ENCODE results near the gene ZNF584. TPM values are rescaled to one million over a fixed set of nuclear protein-coding genes. Genes with fewer than 3 reads are reported as not detected.
A peak's percentile ranks its signal among the peaks of the same experiment; 100 is the strongest.
"Not testable (repeated sequence)": the region's sequence is repeated elsewhere in the genome, so short reads cannot be mapped to it uniquely, and the experiment has no call there.

ZNF584 gene
- total RNA-seq, result 1.3 TPM

- Histone ChIP-seq H3K27me3 (ENCODE audit: insufficient read depth, low read length) (no peaks in the 10 kb centered on the region), H3K9me3 (ENCODE audit: low read depth, low read length) (no peaks in the 10 kb centered on the region), H3K4me1 (ENCODE audit: insufficient read depth, low read length) (peaks cover 22% of the 10 kb centered on the region), H3K4me3 (ENCODE audit: low read length) (peak within 1 kb of the TSS; percentile 76)
Observed at GRCh38 chr19:58408152-58409009, at the start of gene ZNF584. Gene ZNF584, plus strand, starts transcription at chr19:58408649. Its CDS starts 499 bp downstream, at chr19:58409148.

DNA sequence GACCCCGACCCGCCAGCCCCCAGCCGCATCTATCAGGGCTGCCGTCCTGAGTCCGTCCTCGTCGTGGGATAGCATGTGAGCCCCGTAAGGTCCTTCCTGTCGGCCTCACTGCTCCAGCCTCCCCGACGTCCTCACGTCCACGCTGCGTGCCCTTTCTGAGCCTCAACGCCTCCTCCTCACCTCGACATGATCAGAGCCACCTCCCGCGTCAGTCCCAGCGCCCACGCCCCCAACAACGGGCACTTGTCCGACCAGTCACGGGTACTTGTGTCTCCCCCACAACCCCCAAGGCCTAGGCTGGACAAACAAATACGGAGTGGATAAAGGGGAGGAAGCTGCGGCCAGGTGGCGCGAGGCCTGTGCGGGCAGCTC lies 46.6 kb upstream of the ZNF584 start:
- peaks cover 31% of the 10 kb centered on the region for H3K4me1 ChIP-seq (ENCODE audit: insufficient read depth, low read length)
- H3K4me3 ChIP-seq (ENCODE audit: low read length), result peak overlapping the region; percentile 73
- peaks cover 2% of the 10 kb centered on the region for H3K27me3 ChIP-seq (ENCODE audit: insufficient read depth, low read length)
- no peaks in the 10 kb centered on the region for H3K9me3 ChIP-seq (ENCODE audit: low read depth, low read length)

GRCh38 chr19:58362272-58362994 lies 46.0 kb upstream of the ZNF584 start, which contains the start of gene ZNF497:
Gene ZNF497, minus strand, starts transcription at chr19:58362751. Its CDS starts 5,116 bp downstream, at chr19:58357635.
- H3K27me3 ChIP-seq (ENCODE audit: insufficient read depth, low read length), result no peaks in the 10 kb centered on the region
- peak within 1 kb of the TSS; percentile 73 for H3K4me3 ChIP-seq (ENCODE audit: low read length)

DNA sequence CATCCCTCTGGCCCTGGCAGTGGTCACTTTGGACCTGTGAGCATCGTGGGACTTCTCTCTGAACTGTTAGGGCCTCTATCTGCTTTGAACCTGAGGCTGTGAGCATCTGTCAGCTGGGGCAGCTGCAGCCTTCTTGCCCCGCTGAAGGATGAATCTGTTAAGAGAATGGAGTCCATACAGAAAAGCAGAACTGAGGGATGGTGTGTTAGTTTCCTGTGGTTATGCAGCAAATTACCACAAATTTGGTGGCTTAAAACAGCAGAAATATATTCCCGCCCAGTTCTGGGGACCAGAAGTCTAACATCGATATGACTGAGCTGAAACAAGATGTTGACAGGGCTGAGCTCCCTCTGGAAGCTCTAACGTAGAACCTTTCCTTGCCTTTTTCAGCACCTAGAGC lies 44.3 kb upstream of the ZNF584 start:
- Histone ChIP-seq H3K4me3 (ENCODE audit: low read length) (no peak overlapping the region), H3K9me3 (ENCODE audit: low read depth, low read length) (no peaks in the 10 kb centered on the region), H3K4me1 (ENCODE audit: insufficient read depth, low read length) (peaks cover 25% of the 10 kb centered on the region), H3K27me3 (ENCODE audit: insufficient read depth, low read length) (no peaks in the 10 kb centered on the region)

More at GRCh38 chr19:58362272-58362994, 46.0 kb upstream of the ZNF584 start, which contains the start of gene ZNF497:
- H3K4me1 ChIP-seq (ENCODE audit: insufficient read depth, low read length), result peaks cover 25% of the 10 kb centered on the region
- H3K9me3 ChIP-seq (ENCODE audit: low read depth, low read length), result no peaks in the 10 kb centered on the region

DNA sequence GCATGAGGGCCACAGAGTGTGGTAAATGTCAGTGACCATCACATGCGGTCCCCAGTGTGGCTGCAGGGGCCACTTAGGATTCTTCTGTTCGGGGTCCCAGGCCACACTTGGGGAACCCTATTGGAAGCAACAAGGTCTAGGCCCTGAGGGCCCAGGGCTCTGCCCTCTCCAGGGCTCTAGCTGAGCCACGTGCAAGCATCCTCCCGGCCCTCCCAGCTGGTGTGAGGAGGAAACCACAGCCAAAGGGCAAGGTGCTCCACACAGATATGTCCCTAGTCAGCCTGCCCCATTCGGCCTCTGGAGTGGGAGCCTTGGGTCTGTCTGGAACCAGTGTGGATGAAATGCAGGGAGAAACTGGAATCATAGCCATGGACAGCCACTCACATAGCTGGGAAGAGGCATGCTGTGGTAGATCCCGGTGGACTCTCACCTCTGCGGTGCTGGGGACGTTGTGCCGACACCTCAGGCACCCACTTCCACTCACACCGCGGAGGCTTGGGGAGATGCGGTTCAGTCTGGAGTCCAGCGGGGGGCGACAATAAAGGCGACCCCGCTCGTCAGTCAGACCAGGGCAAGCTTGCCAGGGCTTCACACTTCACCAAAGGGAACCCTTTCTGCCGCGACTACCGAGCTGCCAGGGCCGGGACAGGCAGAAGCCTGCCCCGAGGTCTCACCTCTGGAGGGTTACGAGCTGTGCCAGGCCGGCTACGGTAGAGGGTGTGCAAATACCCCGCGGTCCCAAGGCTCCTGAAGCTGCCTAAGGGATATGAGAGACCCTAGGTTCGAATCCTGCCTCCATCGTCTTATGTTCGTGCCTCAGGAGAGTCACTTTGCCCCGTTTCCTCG lies 41.6 kb upstream of the ZNF584 start:
- Histone ChIP-seq H3K4me1 (ENCODE audit: insufficient read depth, low read length) (peaks cover 22% of the 10 kb centered on the region), H3K27me3 (ENCODE audit: insufficient read depth, low read length) (no peaks in the 10 kb centered on the region), H3K9me3 (ENCODE audit: low read depth, low read length) (no peaks in the 10 kb centered on the region), H3K4me3 (ENCODE audit: low read length) (no peak overlapping the region)

DNA sequence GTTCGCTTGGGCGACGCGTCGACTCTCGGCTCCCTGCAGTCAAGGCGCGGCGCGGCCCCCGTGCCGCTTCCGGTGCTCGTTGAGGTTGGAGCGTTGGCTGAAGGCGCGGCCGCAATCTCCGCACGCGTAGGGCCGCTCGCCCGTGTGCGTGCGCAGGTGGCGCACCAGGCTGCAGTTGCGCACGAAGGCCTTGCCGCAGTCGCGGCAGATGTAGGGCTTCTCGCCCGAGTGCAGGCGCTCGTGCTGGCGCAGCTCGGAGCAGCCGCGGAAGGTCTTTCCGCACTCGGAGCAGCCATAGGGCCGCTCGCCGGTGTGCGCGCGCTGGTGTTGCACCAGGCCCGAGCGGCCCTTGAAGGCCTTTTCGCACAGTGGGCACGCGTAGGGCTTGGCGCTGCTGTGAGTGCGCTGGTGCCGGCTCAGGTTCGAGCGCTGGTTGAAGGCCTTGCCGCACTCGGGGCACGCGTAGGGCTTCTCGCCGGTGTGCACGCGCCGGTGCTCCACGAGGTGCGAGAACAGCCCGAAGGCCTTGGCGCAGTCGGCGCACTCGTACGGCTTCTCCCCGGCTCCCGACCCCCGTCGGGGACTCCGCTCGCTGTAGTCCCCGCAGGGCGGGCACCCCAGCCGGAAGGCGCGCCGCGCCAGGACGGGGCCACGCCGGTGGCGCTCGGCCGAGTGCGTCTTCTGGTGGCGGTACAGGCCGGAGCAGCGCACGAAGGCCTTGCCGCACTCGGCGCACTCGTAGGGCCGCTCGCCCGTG lies 40.6 kb upstream of the ZNF584 start:
- H3K4me3 ChIP-seq (ENCODE audit: low read length), result no peak overlapping the region
- H3K9me3 ChIP-seq (ENCODE audit: low read depth, low read length), result no peaks in the 10 kb centered on the region
- no peaks in the 10 kb centered on the region for H3K27me3 ChIP-seq (ENCODE audit: insufficient read depth, low read length)
- peaks cover 18% of the 10 kb centered on the region for H3K4me1 ChIP-seq (ENCODE audit: insufficient read depth, low read length)

GRCh38 chr19:58368561-58369360 lies 39.7 kb upstream of the ZNF584 start:
- Histone ChIP-seq H3K9me3 (ENCODE audit: low read depth, low read length) (no peaks in the 10 kb centered on the region), H3K27me3 (ENCODE audit: insufficient read depth, low read length) (no peaks in the 10 kb centered on the region), H3K4me3 (ENCODE audit: low read length) (no peak overlapping the region), H3K4me1 (ENCODE audit: insufficient read depth, low read length) (peaks cover 9% of the 10 kb centered on the region)

DNA sequence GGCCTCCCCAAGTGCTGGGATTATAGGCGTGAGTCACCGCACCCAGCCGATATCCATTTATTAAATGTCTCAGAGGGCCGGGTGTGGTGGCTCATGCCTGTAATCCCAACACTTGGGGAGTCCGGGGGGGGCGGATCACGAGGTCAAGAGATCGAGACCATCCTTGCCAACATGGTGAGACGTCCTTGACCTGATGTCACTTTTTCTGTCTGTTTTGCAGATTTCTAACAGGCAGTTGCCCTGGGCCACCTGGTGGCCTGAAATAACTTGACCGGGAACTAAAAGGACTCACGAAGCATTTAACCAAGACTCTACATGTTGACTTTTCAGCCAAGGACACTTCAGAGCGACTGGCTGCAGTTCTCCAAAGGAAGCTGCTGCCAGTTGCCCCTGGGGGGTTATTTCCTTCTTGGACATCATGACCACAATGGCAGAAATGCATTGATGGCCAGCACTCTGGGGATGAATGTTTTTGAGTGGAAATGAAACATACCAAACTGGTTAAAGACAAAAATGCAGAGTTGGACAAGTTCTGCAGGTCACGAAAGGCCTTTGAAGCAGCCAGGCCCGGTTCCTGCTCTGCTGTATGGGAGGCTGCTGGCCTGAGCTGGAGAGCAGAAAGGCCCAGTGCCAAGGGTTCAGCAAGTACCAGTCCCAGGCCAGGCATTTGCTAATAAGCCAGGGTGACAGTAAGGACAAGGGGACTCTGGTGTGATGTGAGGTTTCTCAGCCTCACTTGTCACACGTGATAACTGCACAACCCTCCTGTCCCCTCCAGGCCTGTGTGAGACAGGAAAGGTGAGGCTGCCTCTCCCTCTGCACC lies 35.9 kb upstream of the ZNF584 start:
- H3K4me3 ChIP-seq (ENCODE audit: low read length), result no peak overlapping the region
- no peaks in the 10 kb centered on the region for H3K4me1 ChIP-seq (ENCODE audit: insufficient read depth, low read length)
- no peaks in the 10 kb centered on the region for H3K27me3 ChIP-seq (ENCODE audit: insufficient read depth, low read length)
- no peaks in the 10 kb centered on the region for H3K9me3 ChIP-seq (ENCODE audit: low read depth, low read length)

DNA sequence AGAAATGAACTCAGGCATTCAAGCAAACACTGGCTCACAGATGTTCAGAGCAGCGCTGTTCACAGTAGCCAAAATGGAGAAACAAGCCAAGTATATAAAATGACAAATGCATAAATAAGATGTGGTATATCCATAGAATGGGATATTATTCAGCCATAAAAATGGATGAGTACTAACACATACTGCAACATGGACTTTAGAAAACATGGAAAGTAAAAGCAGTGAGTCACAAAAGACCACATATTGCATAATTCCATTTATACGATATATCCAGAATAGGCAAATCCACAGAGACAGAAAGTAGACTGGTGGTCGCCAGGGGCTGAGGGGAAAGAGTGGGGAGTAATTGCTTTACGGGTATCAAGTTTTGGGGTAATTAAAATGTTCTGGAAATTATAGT lies 34.2 kb upstream of the ZNF584 start:
- Histone ChIP-seq H3K27me3 (ENCODE audit: insufficient read depth, low read length) (no peaks in the 10 kb centered on the region), H3K4me1 (ENCODE audit: insufficient read depth, low read length) (peaks cover 1% of the 10 kb centered on the region), H3K9me3 (ENCODE audit: low read depth, low read length) (no peaks in the 10 kb centered on the region), H3K4me3 (ENCODE audit: low read length) (no peak overlapping the region)

GRCh38 chr19:58376724-58377123 lies 31.7 kb upstream of the ZNF584 start:
- not testable (repeated sequence) for H3K27me3 ChIP-seq (ENCODE audit: insufficient read depth, low read length); H3K4me3 ChIP-seq (ENCODE audit: low read length); H3K9me3 ChIP-seq (ENCODE audit: low read depth, low read length)
- H3K4me1 ChIP-seq (ENCODE audit: insufficient read depth, low read length), result peaks cover 19% of the 10 kb centered on the region

DNA sequence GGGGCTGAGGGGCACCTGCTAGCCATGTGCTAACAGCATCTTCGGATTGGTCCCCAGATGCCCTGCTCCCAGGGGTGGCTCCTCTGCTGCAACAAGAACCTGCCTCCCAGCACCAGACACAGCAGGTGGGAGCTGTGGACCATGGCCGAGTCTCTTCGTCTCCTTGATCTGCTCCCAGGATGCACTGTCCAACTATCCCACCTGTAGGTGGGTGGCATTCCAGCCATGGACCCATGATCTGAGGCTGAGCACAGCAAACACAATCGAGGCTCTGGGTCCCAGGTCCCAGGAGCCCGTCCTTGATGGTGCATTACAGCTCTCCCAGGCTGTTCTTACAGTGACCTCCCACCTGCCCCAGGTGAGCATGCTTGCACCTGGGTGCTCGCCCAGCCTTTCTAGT lies 29.2 kb upstream of the ZNF584 start:
- H3K4me1 ChIP-seq (ENCODE audit: insufficient read depth, low read length), result peaks cover 25% of the 10 kb centered on the region
- H3K9me3 ChIP-seq (ENCODE audit: low read depth, low read length), result no peaks in the 10 kb centered on the region
- no peak overlapping the region for H3K4me3 ChIP-seq (ENCODE audit: low read length)
- no peaks in the 10 kb centered on the region for H3K27me3 ChIP-seq (ENCODE audit: insufficient read depth, low read length)

DNA sequence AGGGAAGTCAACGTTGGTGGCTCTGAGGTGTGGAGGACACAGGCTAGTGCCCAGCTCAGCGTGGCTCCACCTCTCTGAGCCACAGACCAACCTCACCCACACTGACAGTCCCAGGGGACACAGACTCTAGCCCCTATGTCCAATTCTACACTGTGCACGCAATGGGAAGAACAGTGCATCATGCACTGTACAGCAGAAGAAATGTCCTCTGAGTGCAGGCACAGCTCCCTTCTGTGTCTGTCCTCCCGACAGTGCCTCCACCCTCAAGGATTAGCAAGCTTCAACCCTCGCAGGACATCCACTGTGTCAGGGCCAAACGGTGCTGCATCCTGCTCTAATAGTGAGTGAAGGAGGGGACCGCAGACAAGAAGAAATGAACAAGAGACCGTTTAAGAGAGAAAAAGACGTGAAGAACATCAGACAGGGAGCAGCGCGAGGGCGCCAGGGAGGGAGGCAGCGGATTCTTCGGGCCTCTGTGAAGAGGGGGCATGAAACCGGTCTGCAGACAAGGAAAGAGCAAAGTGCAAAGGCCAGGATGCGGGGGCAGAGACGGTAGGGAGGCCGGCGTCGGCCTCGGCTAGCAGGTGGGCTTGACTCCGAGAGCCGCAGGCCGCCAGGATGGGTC lies 28.3 kb upstream of the ZNF584 start:
- peaks cover 25% of the 10 kb centered on the region for H3K4me1 ChIP-seq (ENCODE audit: insufficient read depth, low read length)
- peak overlapping the region; percentile 69 for H3K4me3 ChIP-seq (ENCODE audit: low read length)
- H3K27me3 ChIP-seq (ENCODE audit: insufficient read depth, low read length), result no peaks in the 10 kb centered on the region
- H3K9me3 ChIP-seq (ENCODE audit: low read depth, low read length), result no peaks in the 10 kb centered on the region
